Stimulated activated naive CD4-positive, alpha-beta T cell (primary cell): ENCODE results near the gene THAP9.
"Not testable (repeated sequence)": the region's sequence is repeated elsewhere in the genome, so short reads cannot be mapped to it uniquely, and the experiment has no call there.

Source experiments
- DNase-seq, 6 experiments: peaks; one replicate each; lab custom pipeline; 2025; lab: John Stamatoyannopoulos, UW

Gene THAP9

GRCh38 chr4:82892467-82892802 lies 8.1 kb upstream of the THAP9 start:
- DNase-seq: no peak

- no peak for DNase-seq
These were observed 6.6 kb upstream of the THAP9 start for GRCh38 chr4:82893942-82894341.

GRCh38 chr4:82896755-82897154 lies 3.8 kb upstream of the THAP9 start:
- no peak for DNase-seq

DNA sequence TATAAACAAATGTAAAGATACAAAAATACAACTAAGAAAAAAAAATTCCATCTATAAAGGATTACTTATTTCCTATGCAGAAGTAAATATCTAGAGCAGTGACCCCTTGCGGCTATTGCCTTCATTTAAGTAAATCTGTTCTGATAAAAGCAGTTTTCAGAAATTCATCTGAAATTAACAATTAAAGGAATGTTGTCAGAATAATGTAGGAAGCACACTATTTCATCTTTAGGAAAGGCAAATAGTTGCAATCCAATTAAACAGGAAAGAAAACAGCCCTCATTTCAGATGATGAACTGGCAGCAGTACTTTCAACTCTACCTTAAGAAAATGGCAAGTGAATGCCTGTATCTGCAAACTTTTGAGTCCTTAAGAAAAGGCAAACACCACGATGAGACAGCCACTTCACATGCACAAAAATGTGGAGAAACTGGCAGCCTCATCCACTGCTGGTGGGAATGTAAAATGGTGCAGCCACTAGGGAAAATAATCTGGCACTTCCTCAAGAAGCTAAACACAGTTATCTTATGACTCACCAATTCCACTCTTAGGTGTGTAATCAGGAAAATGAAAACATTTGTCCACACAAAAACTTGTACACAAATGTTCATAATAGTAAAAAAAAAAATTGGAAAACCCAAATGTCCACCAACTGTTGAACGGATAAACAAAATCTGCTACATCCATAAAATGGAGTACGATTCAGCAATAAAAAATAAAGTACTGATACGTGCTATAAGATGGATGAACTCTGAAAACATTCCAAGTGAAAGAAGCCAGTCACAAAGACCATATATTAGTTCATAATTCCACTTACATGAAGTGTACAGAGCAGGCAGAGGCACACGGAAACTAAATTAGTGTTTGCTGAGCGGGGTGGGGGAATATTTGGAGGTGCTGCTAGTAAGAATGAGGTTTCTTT lies 2.0 kb upstream of the THAP9 start:
- peak in 2 of 6 experiments; percentile 13 to 14 for DNase-seq

DNA sequence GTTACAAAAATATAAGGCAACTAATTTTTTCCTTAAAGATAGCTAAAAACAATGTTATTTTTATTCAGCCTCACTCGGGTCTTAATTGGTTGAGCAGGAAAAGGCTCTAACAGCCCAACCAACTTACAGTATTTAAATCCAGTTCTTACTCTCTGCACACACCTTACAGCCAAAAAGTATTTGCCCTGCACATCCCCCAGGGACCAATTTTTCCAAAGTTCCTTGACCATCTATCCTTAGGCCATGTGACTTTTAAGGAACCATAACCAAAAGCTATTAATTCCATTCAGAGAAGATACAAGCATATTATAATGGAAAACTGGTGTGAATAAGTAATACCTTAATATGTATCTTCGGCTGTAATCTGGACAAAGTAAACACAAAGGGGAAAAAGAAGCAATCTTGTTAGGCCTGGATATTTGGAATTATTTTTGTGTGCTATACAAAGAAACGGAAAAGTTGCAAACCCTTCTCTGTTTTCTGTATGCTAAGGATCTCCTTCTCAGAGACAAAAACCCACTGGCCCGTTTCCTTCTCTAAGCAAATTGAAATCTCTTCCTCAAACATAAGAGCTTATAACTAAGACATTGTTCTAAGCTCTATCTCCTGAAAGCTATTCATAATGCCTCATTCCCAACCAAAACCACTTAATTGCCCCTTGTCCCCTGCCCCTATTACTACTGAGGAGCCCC lies 1.0 kb upstream of the THAP9 start:
- peak in 1 of 6 experiments; percentile 46 for DNase-seq

- no peak for DNase-seq
These were observed 497 bp upstream of the THAP9 start for GRCh38 chr4:82900066-82900410.

GRCh38 chr4:82901183-82901718 lies 716 bp downstream of the THAP9 start:
- no peak for DNase-seq

DNA sequence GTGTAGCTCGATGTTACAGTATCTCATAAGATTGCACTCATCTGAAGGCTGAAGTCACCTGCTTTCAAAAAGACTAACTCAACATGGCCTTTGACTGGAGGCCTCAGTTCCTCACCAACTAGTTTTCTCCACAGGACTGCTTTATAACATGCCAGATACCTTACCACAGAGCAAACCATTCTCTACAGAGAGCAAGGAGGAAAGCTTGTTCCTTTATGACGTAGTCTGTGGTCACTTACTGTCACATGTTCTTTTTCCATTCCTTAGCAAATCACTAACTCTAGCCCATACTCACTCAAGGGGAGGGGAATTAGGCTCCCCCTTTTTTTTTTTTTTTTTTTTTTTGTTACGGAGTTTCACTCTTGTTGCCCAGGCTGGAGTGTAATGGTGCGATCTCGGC lies 3.2 kb downstream of the THAP9 start:
- no peak for DNase-seq

DNA sequence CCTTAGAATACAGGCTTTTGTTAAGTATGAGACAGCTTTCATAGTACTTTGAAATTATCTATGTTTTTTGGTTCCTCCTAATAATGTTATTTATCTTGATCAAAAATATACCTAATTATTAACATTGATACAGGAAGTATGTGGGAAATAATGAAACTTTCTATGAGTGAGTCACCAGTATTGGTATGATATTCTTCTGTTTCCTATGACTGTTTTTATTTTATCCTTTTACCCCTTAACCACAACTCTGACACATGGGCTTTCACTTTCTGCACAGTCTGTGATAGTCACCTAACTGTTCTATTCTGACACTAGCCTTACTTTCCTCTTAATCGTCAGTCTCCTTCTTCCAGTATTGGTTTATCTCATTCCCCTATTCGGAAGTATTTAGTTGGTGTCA lies 4.7 kb downstream of the THAP9 start:
- DNase-seq: no peak

GRCh38 chr4:82906469-82906868 lies 5.9 kb downstream of the THAP9 start:
- DNase-seq: no peak

GRCh38 chr4:82909326-82909725 lies 8.8 kb downstream of the THAP9 start:
- DNase-seq: no peak

- DNase-seq: no peak
These were observed 12.8 kb downstream of the THAP9 start for GRCh38 chr4:82913305-82913704.

DNA sequence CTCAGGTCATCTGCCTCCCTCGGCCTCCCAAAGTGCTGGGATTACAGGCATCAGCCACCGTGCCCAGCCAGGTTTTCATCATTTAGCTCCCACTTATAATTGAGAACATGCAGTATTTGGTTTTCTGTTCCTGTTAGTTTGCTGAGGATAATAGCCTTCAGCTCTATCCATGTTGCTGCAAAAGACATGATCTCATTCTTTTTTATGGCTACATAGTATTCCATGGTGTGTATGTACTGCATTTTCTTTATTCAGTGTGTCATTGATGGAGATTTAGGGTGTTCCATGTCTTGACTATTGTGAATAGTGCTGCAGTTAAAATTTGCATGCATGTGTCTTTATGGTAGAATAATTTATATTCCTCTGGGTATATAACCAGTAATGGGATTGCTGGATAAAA lies 13.4 kb downstream of the THAP9 start:
- DNase-seq: not testable (repeated sequence)

GRCh38 chr4:82918091-82918490 lies 17.6 kb downstream of the THAP9 start:
- DNase-seq: no peak

DNA sequence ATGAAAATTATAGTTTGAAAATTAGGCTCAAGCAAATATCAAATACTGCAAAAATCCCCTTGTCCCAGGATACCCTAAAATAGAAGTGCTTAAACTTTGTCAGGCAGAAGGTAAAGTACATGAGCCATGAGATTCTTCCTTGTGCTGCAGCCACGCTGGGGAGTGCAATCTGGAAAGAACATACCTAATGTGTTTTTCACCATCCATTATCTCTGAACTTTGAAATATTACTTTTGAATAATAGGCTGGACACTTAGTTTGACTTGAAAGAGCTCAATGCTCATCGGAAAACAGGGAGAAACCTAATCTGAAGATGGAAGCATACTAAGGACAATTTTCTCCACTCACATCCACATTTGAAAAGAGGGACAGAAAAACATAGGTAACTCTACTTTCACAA lies 18.9 kb downstream of the THAP9 start:
- DNase-seq: no peak

DNA sequence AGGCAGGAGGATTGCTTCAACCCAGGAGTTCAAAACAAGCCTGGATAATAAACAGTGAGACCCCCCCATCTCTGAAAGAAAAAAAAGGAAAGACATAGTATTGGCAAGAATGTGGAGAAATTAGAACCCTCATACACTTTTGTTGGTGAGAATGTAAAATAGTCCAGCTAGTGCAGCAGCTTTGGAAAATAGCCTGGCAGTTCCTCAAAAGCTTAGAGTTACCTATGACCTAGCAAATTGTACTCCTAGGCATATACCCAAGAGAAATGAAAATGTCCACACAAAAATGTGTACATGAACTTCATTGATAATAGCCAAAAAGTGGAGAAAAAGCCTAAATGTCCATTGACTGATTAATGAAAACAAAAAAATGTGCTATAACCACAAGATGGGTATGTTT lies 21.3 kb downstream of the THAP9 start:
- no peak for DNase-seq

DNA sequence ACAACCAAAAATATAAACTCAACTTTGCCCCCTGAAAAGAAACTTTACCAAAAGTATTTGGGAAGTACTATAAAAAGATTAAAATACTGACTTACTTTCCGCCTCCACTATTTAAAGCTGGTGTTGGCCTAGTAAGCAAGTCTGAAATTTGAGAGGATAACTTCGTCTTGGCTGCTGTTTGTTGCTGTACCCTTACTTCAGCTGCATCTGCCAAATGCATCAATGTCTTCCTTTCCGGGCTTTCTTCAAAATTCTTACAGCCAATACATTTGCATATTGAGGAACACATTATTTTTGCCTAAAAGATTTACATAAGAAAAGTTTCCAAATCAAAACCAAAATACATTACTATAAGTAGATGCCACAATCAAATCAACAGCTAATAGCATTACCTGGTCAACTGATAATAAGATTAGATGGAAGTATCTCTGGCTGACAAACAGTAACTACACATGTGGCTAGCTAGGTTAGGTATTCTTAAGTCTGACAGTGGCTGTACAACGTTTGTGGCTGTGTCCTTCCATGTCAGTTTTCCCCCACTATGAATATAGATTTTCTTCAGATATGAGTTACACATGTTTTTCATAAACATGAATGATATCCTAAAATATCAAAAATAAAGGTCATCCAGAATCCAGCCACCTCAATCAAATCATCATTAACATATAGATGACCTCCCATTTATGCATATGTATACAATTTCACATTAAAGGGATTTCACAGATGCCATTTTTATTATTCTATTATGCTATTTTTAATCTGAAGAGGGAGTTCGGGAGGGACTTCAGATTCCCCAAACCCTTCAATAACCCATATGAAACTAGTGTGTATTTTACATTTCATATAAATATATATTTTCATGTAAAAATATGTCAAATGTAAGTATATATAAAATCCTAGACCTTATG lies 30.6 kb downstream of the THAP9 start:
- DNase-seq: no peak

DNA sequence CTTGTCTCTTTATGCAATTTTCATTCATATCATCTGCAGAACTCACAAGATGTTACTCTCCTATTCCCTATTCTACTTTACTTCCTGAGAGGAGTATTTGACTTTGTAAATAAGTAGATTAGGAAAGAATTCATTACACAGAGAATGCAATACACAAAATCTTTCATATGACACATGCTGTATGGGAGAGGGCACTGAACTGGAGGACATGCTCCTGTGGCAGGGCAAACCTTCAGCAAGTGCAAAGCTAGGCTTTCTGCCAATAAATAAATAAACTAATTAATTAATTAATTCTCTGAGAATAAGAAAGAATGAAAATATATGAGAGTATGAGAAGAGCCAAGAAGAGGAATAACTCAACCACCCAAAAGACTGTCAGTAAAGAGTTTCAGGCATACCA lies 33.9 kb downstream of the THAP9 start:
- DNase-seq: no peak

DNA sequence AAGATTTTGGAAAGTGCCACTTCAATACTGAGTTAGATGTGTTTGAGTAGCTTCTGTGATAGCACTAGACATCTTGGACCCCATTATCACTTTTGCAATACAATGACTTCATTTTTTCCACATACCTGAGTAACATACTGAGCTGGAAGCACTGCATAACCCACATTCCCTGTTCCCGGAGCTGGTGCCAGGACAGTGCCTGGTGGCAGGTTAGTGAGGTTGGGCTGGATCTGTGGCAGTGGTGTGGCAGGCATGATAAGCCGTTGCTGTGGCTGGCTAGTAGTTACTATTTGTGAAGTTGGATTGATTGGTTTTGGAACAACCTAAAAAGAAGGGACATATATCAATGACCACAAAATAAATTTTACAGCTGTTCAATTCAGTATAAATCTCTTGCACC lies 38.9 kb downstream of the THAP9 start:
- no peak for DNase-seq

DNA sequence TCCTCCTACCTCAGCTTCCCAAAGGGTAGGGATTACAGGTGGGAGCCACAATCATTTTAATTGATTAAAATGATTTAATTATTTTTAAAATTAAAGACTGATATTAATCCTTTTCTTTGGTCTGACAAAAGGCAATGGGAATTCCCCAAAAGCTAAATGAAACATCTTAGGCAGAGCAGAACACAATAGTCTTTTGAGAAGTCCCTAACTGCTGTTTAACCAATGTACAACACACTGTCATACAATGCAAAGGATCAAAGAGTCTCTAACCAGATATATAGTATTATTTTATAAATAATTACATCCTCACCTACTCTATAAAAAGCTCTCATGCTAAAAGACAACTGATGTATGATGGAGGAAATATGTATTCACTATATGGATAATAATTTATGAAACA lies 47.0 kb downstream of the THAP9 start:
- no peak for DNase-seq

DNA sequence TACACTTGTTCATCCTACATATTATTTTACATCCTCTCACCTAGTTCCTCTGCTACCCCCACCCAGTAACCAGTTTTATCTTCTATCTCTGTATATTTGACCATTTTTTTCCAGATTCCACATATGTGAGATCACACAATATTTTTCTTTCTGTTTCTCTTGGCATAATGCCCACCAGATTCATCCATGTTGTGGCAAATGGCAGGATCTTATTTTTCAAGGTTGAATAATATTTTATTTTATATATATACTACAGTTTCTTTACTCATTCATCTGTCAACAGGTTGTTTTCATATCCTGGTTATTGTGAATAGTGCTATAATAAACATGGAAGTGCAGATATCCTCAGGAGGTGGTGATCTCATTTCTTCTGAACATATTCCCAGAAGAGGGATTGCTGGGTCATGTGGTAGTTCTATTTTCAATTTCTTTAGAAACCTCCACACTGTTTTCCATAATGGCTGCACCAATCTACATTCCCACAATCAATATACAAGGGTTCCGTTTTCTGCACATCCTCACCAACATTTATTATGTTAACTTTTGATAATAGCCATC lies 48.2 kb downstream of the THAP9 start:
- DNase-seq: no peak

DNA sequence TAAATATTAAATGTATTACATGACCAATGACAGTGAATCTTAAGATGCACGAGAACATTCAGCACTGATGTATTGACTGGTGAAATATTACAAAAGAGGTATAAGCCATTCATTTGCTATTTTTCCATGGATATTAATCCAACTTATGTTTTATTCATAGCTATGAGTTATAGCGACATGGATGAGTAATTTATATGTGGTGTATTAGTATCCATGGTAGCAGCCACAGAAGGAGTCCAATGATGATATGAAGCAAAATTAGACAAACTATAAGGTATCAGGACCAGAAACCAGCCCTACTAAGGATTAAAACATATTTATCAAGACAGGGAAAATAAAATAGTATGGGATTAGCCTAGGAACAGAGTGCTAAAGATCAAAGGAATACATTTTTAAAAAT lies 50.7 kb downstream of the THAP9 start:
- DNase-seq: no peak
